K562 (cell line): Measurements from ENCODE around the gene RIPOR2. TPM values are rescaled to one million over a fixed set of nuclear protein-coding genes. Genes with fewer than 3 reads are reported as not detected.

Experiments
- ATAC-seq: fragments of 200-7000 bp; cut with Tn5 transposase; 3 replicates; pipeline ENCODE4 v1.9.1; 2020; ENCODE audit warnings: moderate library complexity
- BruUV-seq: library from RNA; stranded (reverse); fragments of 400-500 nt; replicated peaks from 2 replicates; lab custom pipeline; 2021; lab: Mats Ljungman, UMichigan
- CTCF ChIA-PET: fragments of 300-600 bp; formaldehyde crosslinking; extraction: SDS; loops from one replicate; lab custom pipeline; 2021; ENCODE audit warnings: low intra/inter-chr PET ratio; lab: Yijun Ruan, JAX
- POLR2A ChIA-PET: fragments of 300-600, 350-650 bp; sonication (Branson Sonifier 250); formaldehyde crosslinking; extraction: SDS; loops from one replicate; lab custom pipeline; 2021; ENCODE audit warnings: antibody characterized with exemption, inconsistent platforms; lab: Yijun Ruan, JAX
- DNase-seq, 4 experiments: peaks; one replicate each; pipeline versions ENCODE4 v3.0.0 to v3.0.0-alpha.2; 2011 to 2018; ENCODE audit warnings: low spot score in 3 of 4, mixed read lengths in 3 of 4; ENCODE audit errors: extremely low read depth in 1 of 4
- FAIRE-seq: peaks from 2 replicates; lab custom pipeline; 2011; peaks lifted over from hg19 to GRCh38; lab: Jason Lieb, UNC
- H2AFZ ChIP-seq: 2 replicates; pipeline ENCODE4 v1.6.0; 2011; ENCODE audit warnings: low read depth, low read length, control low read depth, inconsistent platforms
- H3K27ac ChIP-seq: fragments of 200-600 bp; 3 replicates; pipeline ENCODE4 v1.8.0; 2011; ENCODE audit warnings: low read depth, mild to moderate bottlenecking, control low read depth, inconsistent platforms, low read length, moderate library complexity, mixed read lengths; ENCODE audit errors: extremely low read depth
- H3K27me3 ChIP-seq, 2 experiments: fragments of 300-600 bp in 1 of 2; 2 replicates in 1 of 2; 3 replicates in 1 of 2; pipeline versions ENCODE4 v1.6.0 to v1.8.0; 2011; ENCODE audit warnings: inconsistent platforms in 2 of 2, low read length in 2 of 2, mild to moderate bottlenecking in 1 of 2, mixed read lengths in 1 of 2, moderate library complexity in 1 of 2; ENCODE audit not compliant: control insufficient read depth in 2 of 2, insufficient read depth in 2 of 2
- H3K36me3 ChIP-seq: fragments of 300-600 bp; 3 replicates; pipeline ENCODE4 v1.8.0; 2011; ENCODE audit warnings: mild to moderate bottlenecking, low read length, inconsistent platforms; ENCODE audit not compliant: control insufficient read depth, insufficient read depth
- H3K4me1 ChIP-seq, 2 experiments: fragments of 200-600 bp in 1 of 2; replicated peaks in 1 of 2; 2 replicates in 1 of 2; 3 replicates in 1 of 2; pipeline versions ENCODE4 v1.5.1 to v1.8.0; 2011; ENCODE audit warnings: inconsistent platforms in 2 of 2, low read length in 2 of 2, mild to moderate bottlenecking in 1 of 2, mixed read lengths in 1 of 2, moderate library complexity in 1 of 2; ENCODE audit not compliant: control insufficient read depth in 2 of 2, insufficient read depth in 2 of 2
- H3K4me2 ChIP-seq: 2 replicates; pipeline ENCODE4 v1.6.1; 2011; ENCODE audit warnings: low read length, control low read depth, inconsistent platforms, mixed read lengths; ENCODE audit not compliant: insufficient read depth
- H3K4me3 ChIP-seq: fragments of 200-600 bp; sonication (generic), shearing (Covaris generic); 2 replicates; pipeline ENCODE4 v1.5.1; 2016; ENCODE audit warnings: control low read depth, inconsistent platforms
- H3K79me2 ChIP-seq: fragments of 200-600 bp; 3 replicates; pipeline ENCODE4 v1.8.0; 2011; ENCODE audit warnings: low read length, inconsistent platforms; ENCODE audit not compliant: control insufficient read depth, insufficient read depth
- H3K9ac ChIP-seq, 2 experiments: 2 replicates each; pipeline versions ENCODE4 v1.6.0 to v1.6.1; 2011; ENCODE audit warnings: low read depth in 2 of 2, low read length in 2 of 2, control low read depth in 1 of 2, inconsistent platforms in 1 of 2, mild to moderate bottlenecking in 1 of 2, mixed read lengths in 1 of 2; ENCODE audit not compliant: insufficient read depth in 1 of 2
- H3K9me1 ChIP-seq: one replicate; pipeline ENCODE4 v1.6.0; 2011; ENCODE audit warnings: inconsistent platforms, mild to moderate bottlenecking, low read length, moderate library complexity; ENCODE audit not compliant: control insufficient read depth, insufficient read depth
- H3K9me3 ChIP-seq: replicated peaks from 2 replicates; pipeline ENCODE4 v1.5.1; 2011; ENCODE audit warnings: low read depth, low read length, inconsistent platforms; ENCODE audit not compliant: control insufficient read depth, insufficient read depth
- H4K20me1 ChIP-seq: replicated peaks from 2 replicates; pipeline ENCODE4 v1.6.1; 2011; ENCODE audit warnings: low read length, inconsistent platforms, mixed read lengths; ENCODE audit not compliant: control insufficient read depth, insufficient read depth
- CHD2 ChIP-seq: IDR thresholded peaks from 2 replicates; pipeline ENCODE4 v1.6.1; 2011; ENCODE audit warnings: low read depth, low read length
- FOXA1 ChIP-seq: fragments of 450-650 bp; IDR thresholded peaks from 2 replicates; pipeline ENCODE4 v1.6.1; 2016; ENCODE audit warnings: mild to moderate bottlenecking, borderline replicate concordance
- HCFC1 ChIP-seq: IDR thresholded peaks from 2 replicates; pipeline ENCODE4 v1.6.1; 2012; ENCODE audit warnings: low read depth, low read length, improper control_type of control experiment
- HOXB6 ChIP-seq: fragments of 250-450 bp; sonication (Bioruptor Pico); IDR thresholded peaks from 2 replicates; pipeline ENCODE4 v1.5.1; 2022; ENCODE audit warnings: mild to moderate bottlenecking, borderline replicate concordance
- PATZ1 ChIP-seq: fragments of 250-450 bp; sonication (Bioruptor Pico); IDR thresholded peaks from 2 replicates; pipeline ENCODE4 v1.5.0; 2020; ENCODE audit warnings: mild to moderate bottlenecking, borderline replicate concordance
- SIN3B ChIP-seq: fragments of 450-650 bp; IDR thresholded peaks from 2 replicates; pipeline ENCODE4 v1.6.1; 2017; ENCODE audit warnings: low read depth, mild to moderate bottlenecking, moderate library complexity
- TBP ChIP-seq: optimal IDR thresholded peaks from 2 replicates; pipeline ENCODE3; 2011; ENCODE audit warnings: low read depth, low read length, improper control_type of control experiment
- U2AF2 ChIP-seq: fragments of 200-400 bp; formaldehyde crosslinking; optimal IDR thresholded peaks from 2 replicates; pipeline ENCODE3; 2017; ENCODE audit warnings: low read depth, mild to moderate bottlenecking, low read length
- WGBS: fragments of 100-300 bp; shearing (Covaris generic); methylation state at CpG from one replicate; pipeline ENCODE4 v1.1.6; 2016; ENCODE audit warnings: low coverage, mixed read lengths; ENCODE audit not compliant: insufficient coverage; ENCODE audit errors: missing lambda C conversion rate; 5-methylcytosine and 5-hydroxymethylcytosine counted together
- in situ Hi-C: fragments of 300-500 bp; cut with MboI; formaldehyde crosslinking; loops from 4 replicates; pipeline ENCODE4 v1.15.0; 2018; ENCODE audit warnings: inconsistent platforms, mixed read lengths
- intact Hi-C: fragments of 100-400 bp; cut with micrococcal nuclease; formaldehyde crosslinking; loops from 2 replicates; pipeline ENCODE4 v1.14.2; 2022
- polyA plus RNA-seq, 8 experiments: library from polyadenylated mRNA; depleted of rRNA in 4 of 8; stranded (reverse) in 5 of 8; unstranded in 3 of 8; fragments of >200 nt; fragmentation: Nextera tagmentation in 2 of 8; fragmentation: Illumina TruSeq in 1 of 8; extraction: Ambion mirVana in 2 of 8; extraction: Trizol in 1 of 8; gene quantifications; 2 replicates each; pipeline versions ENCODE4 v1.2.1 to v1.2.3, GENCODE V29; 2011 to 2014; ENCODE audit warnings: inconsistent platforms in 1 of 8, missing spikeins in 1 of 8
- total RNA-seq, 7 experiments: library from RNA; depleted of rRNA in 6 of 7; stranded (reverse); fragments of >200 nt in 6 of 7; fragmentation: Illumina TruSeq in 2 of 7; extraction: Trizol in 2 of 7; gene quantifications; 2 replicates each; pipeline versions ENCODE4 v1.2.1 to v1.2.3, GENCODE V29; 2011 to 2021; ENCODE audit warnings: low replicate concordance in 1 of 7

Gene RIPOR2
- total and polyA plus RNA-seq, 9 of the 15 experiments (the other 6 are each of a cell fraction or from before 2014, with no cell fraction given) = 0.04 to 1.0 (median 0.47) TPM; not detected in 2

- DNase-seq (no peak), FAIRE-seq (no peak), ATAC-seq (no peak)
- H3K79me2 ChIP-seq = no peaks in the 10 kb centered on the region
- H3K36me3 ChIP-seq = no peaks in the 10 kb centered on the region
- WGBS = 1% methylated on average over 5 of the region's 5 CpGs
- TF ChIP-seq HCFC1 = no peak
- no peak for TF ChIP-seq SIN3B
- no peak for TF ChIP-seq CHD2
- no peak for TF ChIP-seq TBP
- no peak for TF ChIP-seq FOXA1
- TF ChIP-seq U2AF2 = no peak
- TF ChIP-seq PATZ1 (CRISPR knock-in tag) = no peak
- TF ChIP-seq HOXB6 (CRISPR knock-in tag) = no peak
- no peak overlapping the region for H3K9ac ChIP-seq
- H3K9me1 ChIP-seq = no peaks in the 10 kb centered on the region
- POLR2A ChIA-PET = interaction anchor here (1.2 kb wide), 1 partner anchor 16 kb away, joined by 3 read pairs; no protein-coding TSS in a partner anchor
- H3K4me2 ChIP-seq = no peak overlapping the region
- in situ Hi-C loops = no loop called here
- no peaks in the 10 kb centered on the region for H3K4me1 ChIP-seq
- BruUV-seq = no TSS peak
- no peak overlapping the region for H3K4me3 ChIP-seq
- no peak overlapping the region for H2AFZ ChIP-seq
- no peak overlapping the region for H3K27ac ChIP-seq
- CTCF ChIA-PET = no interaction called here
- H3K27me3 ChIP-seq = peaks cover 13 to 21% of the 10 kb centered on the region in 2 experiments
- H3K9me3 ChIP-seq = no peaks in the 10 kb centered on the region
- intact Hi-C loops = loop anchor here (10.0 kb wide), 2 partner anchors 274 to 746 kb away; no protein-coding TSS in a partner anchor
- H4K20me1 ChIP-seq = no peaks in the 10 kb centered on the region
Measured at GRCh38 chr6:24859132-24859531, 76.6 kb downstream of the RIPOR2 start.
